ENCODE measurements around the gene SLC41A3.

SLC41A3 gene

GRCh38 chr3:126083913-126084767, at the start of gene SLC41A3:
SLC41A3 (minus strand) TSS chr3:126084124; CDS start chr3:126068219, 15,905 bp downstream.
- peak; percentile 72 for DNase-seq

- no peak for DNase-seq
Measured at GRCh38 chr3:126133606-126134005, 49.7 kb upstream of the SLC41A3 start.

GRCh38 chr3:126132751-126133511, 49.0 kb upstream of the SLC41A3 start:
- no peak for DNase-seq

GRCh38 chr3:126131881-126132750, 48.2 kb upstream of the SLC41A3 start:
- no peak for DNase-seq

- DNase-seq = no peak
Measured at GRCh38 chr3:126130981-126131745, 47.2 kb upstream of the SLC41A3 start.

GRCh38 chr3:126130081-126130855, 46.3 kb upstream of the SLC41A3 start:
- no peak for DNase-seq

GRCh38 chr3:126129398-126129891, 45.5 kb upstream of the SLC41A3 start:
- no peak for DNase-seq

GRCh38 chr3:126128504-126129397, 44.8 kb upstream of the SLC41A3 start:
- DNase-seq = no peak

GRCh38 chr3:126127904-126128303, 44.0 kb upstream of the SLC41A3 start:
- DNase-seq = no peak

GRCh38 chr3:126127452-126127851, 43.5 kb upstream of the SLC41A3 start:
- no peak for DNase-seq

GRCh38 chr3:126126811-126127431, 43.0 kb upstream of the SLC41A3 start:
- peak; percentile 40 for DNase-seq

- no peak for DNase-seq
Measured at GRCh38 chr3:126126286-126126685, 42.4 kb upstream of the SLC41A3 start.

- DNase-seq = no peak
Measured at GRCh38 chr3:126125781-126126251, 41.9 kb upstream of the SLC41A3 start.

- no peak for DNase-seq
Measured at GRCh38 chr3:126125341-126125740, 41.4 kb upstream of the SLC41A3 start.

GRCh38 chr3:126124896-126125295, 41.0 kb upstream of the SLC41A3 start:
- DNase-seq = no peak

GRCh38 chr3:126124148-126124868, 40.4 kb upstream of the SLC41A3 start:
- DNase-seq = no peak

- DNase-seq = no peak
Measured at GRCh38 chr3:126121632-126122031, 37.7 kb upstream of the SLC41A3 start.

- no peak for DNase-seq
Measured at GRCh38 chr3:126121074-126121473, 37.1 kb upstream of the SLC41A3 start.

- DNase-seq = no peak
Measured at GRCh38 chr3:126119976-126120375, 36.1 kb upstream of the SLC41A3 start.
